HCT116 (cell line): ENCODE measurements around the gene MS4A12. TPM values are rescaled to one million over a fixed set of nuclear protein-coding genes. Genes with fewer than 3 reads are reported as not detected.

ENCODE experiments used
- MAX ChIP-seq: IDR thresholded peaks from 2 replicates; pipeline ENCODE4 v1.6.1; 2012
- total RNA-seq: library from RNA; stranded (reverse); gene quantifications from one replicate; pipeline ENCODE4 v1.2.1, GENCODE V29; 2021; ENCODE audit not compliant: unreplicated experiment

The MS4A12 gene
- total RNA-seq, 1 experiment from 2014 or later = not detected

GRCh38 chr11:60544077-60544476 is 51.5 kb downstream of the MS4A12 start (continued):
- no peak for TF ChIP-seq MAX
- TF ChIP-seq, all 23 proteins: peak for 0

Other genes with a start within 250 kb of the MS4A12 start
- not detected for gene MS4A4E, start 249.6 kb upstream of the MS4A12 start, total RNA-seq
- 0.22 TPM for gene MS4A4A, start 212.1 kb upstream of the MS4A12 start, total RNA-seq
- gene MS4A6E, start 165.5 kb upstream of the MS4A12 start, total RNA-seq = not detected
- 0.22 TPM for gene MS4A7, start 114.2 kb upstream of the MS4A12 start, total RNA-seq
- gene MS4A14, start 96.3 kb upstream of the MS4A12 start, total RNA-seq = not detected
- not detected for gene MS4A5, start 63.2 kb upstream of the MS4A12 start, total RNA-seq
- 0.25 TPM for gene MS4A1, start 36.9 kb upstream of the MS4A12 start, total RNA-seq
- gene MS4A13, start 22.6 kb downstream of the MS4A12 start, total RNA-seq = not detected
- 0.17 TPM for gene MS4A8, start 206.8 kb downstream of the MS4A12 start, total RNA-seq
- gene MS4A18, start 231.9 kb downstream of the MS4A12 start, total RNA-seq = not detected